Body of pancreas (tissue), 4 donors: ENCODE measurements around the gene UCKL1. TPM values are rescaled to one million over a fixed set of nuclear protein-coding genes. Genes with fewer than 3 reads are reported as not detected.

ENCODE experiments used
- ATAC-seq: fragments of 150-250 bp; one replicate; pipeline ENCODE4 v1.9.1; 2016
- DNase-seq, 4 donors: peaks; one replicate each; pipeline ENCODE4 v3.0.0-alpha.2; 2019
- H3K27ac ChIP-seq, 4 donors: fragments of 200-600 bp; sonication (generic); 1 replicate in 3 of 4; 2 replicates in 1 of 4; pipeline versions ENCODE4 v1.5.1 to v1.6.1; 2016 to 2019; ENCODE audit warnings: mild to moderate bottlenecking in 1 of 4, mixed read lengths in 1 of 4, moderate library complexity in 1 of 4
- H3K27me3 ChIP-seq, 2 donors: fragments of 200-600 bp; sonication (generic); one replicate each; pipeline ENCODE4 v1.6.0; 2016; ENCODE audit warnings: mild to moderate bottlenecking in 1 of 2
- H3K36me3 ChIP-seq, 2 donors: fragments of 200-600 bp; sonication (generic); replicated peaks in 1 of 2; 2 replicates each; pipeline ENCODE4 v1.5.1; 2016; ENCODE audit warnings: low read depth in 2 of 2; ENCODE audit not compliant: insufficient read depth in 1 of 2
- H3K4me1 ChIP-seq: fragments of 200-600 bp; sonication (generic); one replicate; pipeline ENCODE4 v1.6.0; 2016
- H3K4me3 ChIP-seq, 2 donors: fragments of 200-600 bp; sonication (generic); 1 replicate in 1 of 2; 2 replicates in 1 of 2; pipeline ENCODE4 v1.5.1; 2016 to 2019
- H3K9me3 ChIP-seq, 3 donors: fragments of 200-600 bp; sonication (generic); 1 replicate in 2 of 3; 2 replicates in 1 of 3; pipeline ENCODE4 v1.5.1; 2016
- CTCF ChIP-seq, 7 experiments: fragments of 450-650 bp in 4 of 7; fragments of 200-600 bp in 3 of 7; sonication (generic) in 3 of 7; IDR thresholded peaks; one replicate each; pipeline ENCODE4 v1.5.1; 2016 to 2019; ENCODE audit warnings: antibody characterized with exemption in 7 of 7
- POLR2A ChIP-seq, 3 donors: fragments of 450-650 bp; IDR thresholded peaks; one replicate each; pipeline ENCODE4 v1.6.1; 2016; ENCODE audit warnings: antibody characterized with exemption in 3 of 3, mild to moderate bottlenecking in 2 of 3
- WGBS, 2 donors: methylation state at CpG; one replicate each; pipeline ENCODE4 v1.1.5; 2017; 5-methylcytosine and 5-hydroxymethylcytosine counted together
- intact Hi-C: fragments of 100-400 bp; cut with DNase I; formaldehyde crosslinking; loops from one replicate; pipeline ENCODE4 v1.15.1; 2023
- total RNA-seq, 2 donors: library from RNA; depleted of rRNA; stranded (reverse); fragments of >200 nt; gene quantifications; one replicate each; pipeline ENCODE4 v1.1.0, GENCODE V29; 2016

UCKL1 gene
- total RNA-seq, 2 donors from 2014 or later, result 21.0 to 26.0 TPM

- no peak overlapping the region for H3K4me3 ChIP-seq
- 71 to 90% methylated on average over 5 to 10 of the region's 10 CpGs for WGBS, 2 donors
- no peaks in the 10 kb centered on the region for H3K27me3 ChIP-seq
- no peak for TF ChIP-seq POLR2A (IDR thresholded peaks at IDR 0.05)
- no peak for TF ChIP-seq CTCF (IDR thresholded peaks at IDR 0.05)
- peaks cover 28% of the 10 kb centered on the region for H3K4me1 ChIP-seq
- ATAC-seq (no peak), DNase-seq (no peak)
- H3K36me3 ChIP-seq, result peaks cover 0 to 12% of the 10 kb centered on the region in 2 donors
- no peaks in the 10 kb centered on the region for H3K9me3 ChIP-seq
- intact Hi-C loops, result no loop called here
- no peak overlapping the region for H3K27ac ChIP-seq
These were observed 2.9 kb upstream of the UCKL1 start for GRCh38 chr20:63958964-63959698.

GRCh38 chr20:63958471-63958870 is 2.3 kb upstream of the UCKL1 start:
- 47 to 67% methylated on average over 4 of the region's 4 CpGs for WGBS, 2 donors
- H3K36me3 ChIP-seq, result peaks cover 0 to 8% of the 10 kb centered on the region in 2 donors
- H3K9me3 ChIP-seq, result no peaks in the 10 kb centered on the region
- ATAC-seq (no peak), DNase-seq (no peak)
- intact Hi-C loops, result no loop called here
- no peak overlapping the region for H3K4me3 ChIP-seq
- H3K27ac ChIP-seq, result no peak overlapping the region
- TF ChIP-seq CTCF (IDR thresholded peaks at IDR 0.05) (no peak), POLR2A (IDR thresholded peaks at IDR 0.05) (no peak)
- peaks cover 35% of the 10 kb centered on the region for H3K4me1 ChIP-seq
- H3K27me3 ChIP-seq, result no peaks in the 10 kb centered on the region

- H3K27me3 ChIP-seq, result no peaks in the 10 kb centered on the region
- peak overlapping the region in 2 of 4 donors; percentile 63 to 91 for H3K27ac ChIP-seq
- 51 to 67% methylated on average over 4 to 12 of the region's 13 CpGs for WGBS, 2 donors
- DNase-seq (peak in 1 of 4 donors; percentile 62), ATAC-seq (no peak)
- H3K36me3 ChIP-seq, result peaks cover 0 to 8% of the 10 kb centered on the region in 2 donors
- no peaks in the 10 kb centered on the region for H3K9me3 ChIP-seq
- no peak for TF ChIP-seq POLR2A (IDR thresholded peaks at IDR 0.05)
- no peak for TF ChIP-seq CTCF (IDR thresholded peaks at IDR 0.05)
- intact Hi-C loops, result no loop called here
- H3K4me1 ChIP-seq, result peaks cover 41% of the 10 kb centered on the region
- H3K4me3 ChIP-seq, result no peak overlapping the region
These were observed 1.6 kb upstream of the UCKL1 start for GRCh38 chr20:63957690-63958441.

GRCh38 chr20:63957004-63957689 is 931 bp upstream of the UCKL1 start:
- intact Hi-C loops, result no loop called here
- H3K4me3 ChIP-seq, result peak overlapping the region in 1 of 2 donors; percentile 32
- peak overlapping the region in 3 of 4 donors; percentile 41 to 91 (median 63) for H3K27ac ChIP-seq
- peaks cover 46% of the 10 kb centered on the region for H3K4me1 ChIP-seq
- ATAC-seq (peak; percentile 25), DNase-seq (peak; percentile 58 to 69 (median 67))
- TF ChIP-seq CTCF (IDR thresholded peaks at IDR 0.05) (peak in 2 of 7 experiments; percentile 12 to 19), POLR2A (IDR thresholded peaks at IDR 0.05) (peak in 1 of 3 donors; percentile 28)
- H3K27me3 ChIP-seq, result no peaks in the 10 kb centered on the region
- no peaks in the 10 kb centered on the region for H3K9me3 ChIP-seq
- H3K36me3 ChIP-seq, result peaks cover 0 to 3% of the 10 kb centered on the region in 2 donors
- WGBS, 2 donors, result 0 to 4% methylated on average over 10 to 28 of the region's 28 CpGs
